Body of pancreas (tissue), 4 donors: Measurements from ENCODE around the gene SLC2A6.

Experiments
- CTCF ChIP-seq, 7 experiments: fragments of 450-650 bp in 4 of 7; fragments of 200-600 bp in 3 of 7; sonication (generic) in 3 of 7; IDR thresholded peaks; one replicate each; pipeline ENCODE4 v1.5.1; 2016 to 2019; ENCODE audit warnings: antibody characterized with exemption in 7 of 7
- POLR2A ChIP-seq, 3 donors: fragments of 450-650 bp; IDR thresholded peaks; one replicate each; pipeline ENCODE4 v1.6.1; 2016; ENCODE audit warnings: antibody characterized with exemption in 3 of 3, mild to moderate bottlenecking in 2 of 3

GRCh38 chr9:133448487-133448972, 30.4 kb downstream of the SLC2A6 start:
- TF ChIP-seq CTCF (IDR thresholded peaks at IDR 0.05) (no peak), POLR2A (IDR thresholded peaks at IDR 0.05) (no peak)
